ENCODE results near the gene TEX2. TPM values are rescaled to one million over a fixed set of nuclear protein-coding genes. Genes with fewer than 3 reads are reported as not detected.
A peak's percentile ranks its signal among the peaks of the same experiment; 100 is the strongest.

The TEX2 gene
- total RNA-seq, 3 donors from 2014 or later: 18.4 to 20.4 (median 19.9) TPM

- Mint-ChIP-seq H3K27me3 (ENCODE audit: low read depth) (no peaks in the 10 kb centered on the region), H3K4me1 (ENCODE audit: low read depth) (peaks cover 59% of the 10 kb centered on the region), H3K4me3 (peak overlapping the region; percentile 60), H3K36me3 (ENCODE audit: insufficient read depth) (peaks cover 14% of the 10 kb centered on the region), H3K9me3 (no peaks in the 10 kb centered on the region)
- ATAC-seq: peak; percentile 55 to 66
- no peak for DNase-seq
Observed at GRCh38 chr17:64115822-64116534, 147.1 kb downstream of the TEX2 start.

- no peak overlapping the region for H3K4me3 Mint-ChIP-seq
Observed at GRCh38 chr17:64115043-64115698, 147.9 kb downstream of the TEX2 start.

GRCh38 chr17:64113006-64113405, 150.1 kb downstream of the TEX2 start:
- Mint-ChIP-seq H3K36me3 (ENCODE audit: insufficient read depth) (peaks cover 15% of the 10 kb centered on the region), H3K9me3 (no peaks in the 10 kb centered on the region), H3K27me3 (ENCODE audit: low read depth) (no peaks in the 10 kb centered on the region), H3K4me1 (ENCODE audit: low read depth) (peaks cover 58% of the 10 kb centered on the region), H3K4me3 (no peak overlapping the region)
- ATAC-seq (no peak), DNase-seq (no peak)

More at GRCh38 chr17:64115043-64115698, 147.9 kb downstream of the TEX2 start:
- DNase-seq (no peak), ATAC-seq (no peak)
- H3K27me3 Mint-ChIP-seq (ENCODE audit: low read depth): no peaks in the 10 kb centered on the region
- H3K9me3 Mint-ChIP-seq: no peaks in the 10 kb centered on the region
- H3K36me3 Mint-ChIP-seq (ENCODE audit: insufficient read depth): peaks cover 13% of the 10 kb centered on the region
- peaks cover 58% of the 10 kb centered on the region for H3K4me1 Mint-ChIP-seq (ENCODE audit: low read depth)

GRCh38 chr17:64111831-64112230, 151.2 kb downstream of the TEX2 start:
- ATAC-seq (no peak), DNase-seq (no peak)
- Mint-ChIP-seq H3K36me3 (ENCODE audit: insufficient read depth) (peaks cover 11% of the 10 kb centered on the region), H3K27me3 (ENCODE audit: low read depth) (no peaks in the 10 kb centered on the region), H3K4me1 (ENCODE audit: low read depth) (peaks cover 64% of the 10 kb centered on the region), H3K4me3 (no peak overlapping the region), H3K9me3 (no peaks in the 10 kb centered on the region)

GRCh38 chr17:64110379-64111152, 152.5 kb downstream of the TEX2 start:
- Mint-ChIP-seq H3K4me3 (no peak overlapping the region), H3K36me3 (ENCODE audit: insufficient read depth) (peaks cover 9% of the 10 kb centered on the region), H3K4me1 (ENCODE audit: low read depth) (peaks cover 66% of the 10 kb centered on the region), H3K27me3 (ENCODE audit: low read depth) (no peaks in the 10 kb centered on the region), H3K9me3 (no peaks in the 10 kb centered on the region)
- no peak for DNase-seq
- no peak for ATAC-seq

GRCh38 chr17:64109400-64109799, 153.7 kb downstream of the TEX2 start:
- no peak for DNase-seq
- Mint-ChIP-seq H3K9me3 (no peaks in the 10 kb centered on the region), H3K4me1 (ENCODE audit: low read depth) (peaks cover 60% of the 10 kb centered on the region), H3K36me3 (ENCODE audit: insufficient read depth) (peaks cover 8% of the 10 kb centered on the region), H3K27me3 (ENCODE audit: low read depth) (no peaks in the 10 kb centered on the region), H3K4me3 (no peak overlapping the region)
- ATAC-seq: no peak

GRCh38 chr17:64107500-64108236, 155.4 kb downstream of the TEX2 start:
- Mint-ChIP-seq H3K9me3 (no peaks in the 10 kb centered on the region), H3K4me1 (ENCODE audit: low read depth) (peaks cover 68% of the 10 kb centered on the region), H3K27me3 (ENCODE audit: low read depth) (no peaks in the 10 kb centered on the region), H3K36me3 (ENCODE audit: insufficient read depth) (peaks cover 4% of the 10 kb centered on the region), H3K4me3 (no peak overlapping the region)
- ATAC-seq (no peak), DNase-seq (no peak)

- H3K36me3 Mint-ChIP-seq (ENCODE audit: insufficient read depth): peaks cover 4% of the 10 kb centered on the region
- H3K4me1 Mint-ChIP-seq (ENCODE audit: low read depth): peaks cover 72% of the 10 kb centered on the region
- no peak for DNase-seq
- no peak for ATAC-seq
- H3K4me3 Mint-ChIP-seq: no peak overlapping the region
- H3K27me3 Mint-ChIP-seq (ENCODE audit: low read depth): no peaks in the 10 kb centered on the region
- no peaks in the 10 kb centered on the region for H3K9me3 Mint-ChIP-seq
Observed at GRCh38 chr17:64106918-64107317, 156.1 kb downstream of the TEX2 start.

GRCh38 chr17:64103391-64104364, 159.4 kb downstream of the TEX2 start:
- Mint-ChIP-seq H3K27me3 (ENCODE audit: low read depth) (no peaks in the 10 kb centered on the region), H3K4me3 (no peak overlapping the region), H3K36me3 (ENCODE audit: insufficient read depth) (peaks cover 4% of the 10 kb centered on the region), H3K9me3 (no peaks in the 10 kb centered on the region), H3K4me1 (ENCODE audit: low read depth) (peaks cover 74% of the 10 kb centered on the region)
- no peak for ATAC-seq
- DNase-seq: no peak

GRCh38 chr17:64102627-64103390, 160.3 kb downstream of the TEX2 start:
- Mint-ChIP-seq H3K9me3 (no peaks in the 10 kb centered on the region), H3K4me3 (no peak overlapping the region), H3K4me1 (ENCODE audit: low read depth) (peaks cover 69% of the 10 kb centered on the region), H3K36me3 (ENCODE audit: insufficient read depth) (peaks cover 9% of the 10 kb centered on the region), H3K27me3 (ENCODE audit: low read depth) (no peaks in the 10 kb centered on the region)
- ATAC-seq (no peak), DNase-seq (no peak)

- no peaks in the 10 kb centered on the region for H3K27me3 Mint-ChIP-seq (ENCODE audit: low read depth)
- no peaks in the 10 kb centered on the region for H3K9me3 Mint-ChIP-seq
- H3K4me1 Mint-ChIP-seq (ENCODE audit: low read depth): peaks cover 70% of the 10 kb centered on the region
- peaks cover 28% of the 10 kb centered on the region for H3K36me3 Mint-ChIP-seq (ENCODE audit: insufficient read depth)
- no peak overlapping the region for H3K4me3 Mint-ChIP-seq
- DNase-seq: no peak
- no peak for ATAC-seq
Observed at GRCh38 chr17:64099543-64099942, 163.5 kb downstream of the TEX2 start.

Data from activated T-cell treated with anti-CD3 and anti-CD28 coated beads, Interleukin-2, amount 50 U/mL, for 4 hours (primary cell).